ENCODE measurements around the gene SUN3.
"Not testable (repeated sequence)": the region's sequence is repeated elsewhere in the genome, so short reads cannot be mapped to it uniquely, and the experiment has no call there.

SUN3 gene

GRCh38 chr7:48009954-48010353, 19.0 kb downstream of the SUN3 start:
- TF ChIP-seq CTCF (IDR thresholded peaks at IDR 0.05; ENCODE audit: extremely low read depth, missing control alignments): no peak
- DNase-seq (ENCODE audit: low spot score): no peak

- DNase-seq (ENCODE audit: low spot score): no peak
- no peak for TF ChIP-seq CTCF (IDR thresholded peaks at IDR 0.05; ENCODE audit: extremely low read depth, missing control alignments)
Measured at GRCh38 chr7:48009257-48009656, 19.6 kb downstream of the SUN3 start.

GRCh38 chr7:48006866-48007265, 22.0 kb downstream of the SUN3 start:
- no peak for DNase-seq (ENCODE audit: low spot score)

GRCh38 chr7:48004638-48005037, 24.3 kb downstream of the SUN3 start:
- no peak for DNase-seq (ENCODE audit: low spot score)
- TF ChIP-seq CTCF (IDR thresholded peaks at IDR 0.05; ENCODE audit: extremely low read depth, missing control alignments): no peak

More at GRCh38 chr7:48006866-48007265, 22.0 kb downstream of the SUN3 start:
- TF ChIP-seq CTCF (IDR thresholded peaks at IDR 0.05; ENCODE audit: extremely low read depth, missing control alignments): no peak

GRCh38 chr7:48004032-48004431, 24.9 kb downstream of the SUN3 start:
- no peak for DNase-seq (ENCODE audit: low spot score)
- no peak for TF ChIP-seq CTCF (IDR thresholded peaks at IDR 0.05; ENCODE audit: extremely low read depth, missing control alignments)

GRCh38 chr7:48000164-48000563, 28.7 kb downstream of the SUN3 start:
- DNase-seq (ENCODE audit: low spot score): not testable (repeated sequence)

- TF ChIP-seq CTCF (IDR thresholded peaks at IDR 0.05; ENCODE audit: extremely low read depth, missing control alignments): no peak
- DNase-seq (ENCODE audit: low spot score): no peak
Measured at GRCh38 chr7:47999413-47999812, 29.5 kb downstream of the SUN3 start.

- DNase-seq (ENCODE audit: low spot score): no peak
- TF ChIP-seq CTCF (IDR thresholded peaks at IDR 0.05; ENCODE audit: extremely low read depth, missing control alignments): no peak
Measured at GRCh38 chr7:47992446-47992845, 36.5 kb downstream of the SUN3 start.

Data from GM20000 (cell line).